Lung (tissue), 11 donors: ENCODE results near the gene KRABD2.

Source experiments
- ATAC-seq: fragments of 200-7000 bp; cut with Tn5 transposase; one replicate; pipeline ENCODE4 v1.9.1; 2020; ENCODE audit warnings: moderate number of reproducible peaks; ENCODE audit not compliant: insufficient read depth, low FRiP score
- DNase-seq, 3 donors: peaks; one replicate each; pipeline ENCODE4 v3.0.0-alpha.2; 2013 to 2017
- H3K27ac ChIP-seq, 2 donors: one replicate each; pipeline ENCODE4 v1.5.1; 2013; ENCODE audit warnings: mild to moderate bottlenecking in 2 of 2, moderate library complexity in 2 of 2, control low read depth in 1 of 2, inconsistent platforms in 1 of 2, low read depth in 1 of 2, low read length in 1 of 2
- H3K27me3 ChIP-seq, 3 donors: one replicate each; pipeline ENCODE4 v1.5.1; 2013; ENCODE audit warnings: low read length in 2 of 3; ENCODE audit not compliant: control insufficient read depth in 3 of 3, insufficient read depth in 3 of 3
- H3K36me3 ChIP-seq, 4 donors: one replicate each; pipeline ENCODE4 v1.5.1; 2013; ENCODE audit warnings: low read length in 4 of 4, mild to moderate bottlenecking in 1 of 4, moderate library complexity in 1 of 4; ENCODE audit not compliant: control insufficient read depth in 4 of 4, insufficient read depth in 4 of 4
- H3K4me1 ChIP-seq, 5 donors: one replicate each; pipeline ENCODE4 v1.5.1; 2013; ENCODE audit warnings: low read length in 5 of 5, mild to moderate bottlenecking in 2 of 5, moderate library complexity in 1 of 5; ENCODE audit not compliant: control insufficient read depth in 5 of 5, insufficient read depth in 5 of 5
- H3K4me3 ChIP-seq: one replicate; pipeline ENCODE4 v1.5.1; 2013; ENCODE audit warnings: mild to moderate bottlenecking, control low read depth, moderate library complexity
- H3K9ac ChIP-seq, 2 donors: one replicate each; pipeline ENCODE4 v1.5.1; 2013; ENCODE audit warnings: low read length in 2 of 2, control low read depth in 1 of 2; ENCODE audit not compliant: insufficient read depth in 1 of 2
- H3K9me3 ChIP-seq, 4 donors: one replicate each; pipeline ENCODE4 v1.5.1; 2013; ENCODE audit warnings: low read length in 3 of 4, mild to moderate bottlenecking in 1 of 4, moderate library complexity in 1 of 4; ENCODE audit not compliant: control insufficient read depth in 4 of 4, insufficient read depth in 3 of 4
- CTCF ChIP-seq: IDR thresholded peaks from 2 replicates; pipeline ENCODE4 v1.5.1; 2012; ENCODE audit warnings: mild to moderate bottlenecking; ENCODE audit errors: control extremely low read depth, extremely low read depth
- WGBS, 2 donors: extraction: QIAGEN DNeasy Blood & Tissue Kit; methylation state at CpG; one replicate each; pipeline ENCODE4 v1.1.7; 2013; 5-methylcytosine and 5-hydroxymethylcytosine counted together
- donor health status: control.
- donor health status: control.
- donor health status: Bipolar disorder and iron deficiency.
- donor health status: healthy.
- donor health status: DM: yes; HTN: yes; CAD: no.

The KRABD2 gene

GRCh38 chr17:8366231-8366630 lies 10.3 kb downstream of the KRABD2 start:
- no peaks in the 10 kb centered on the region for H3K27me3 ChIP-seq
- H3K4me1 ChIP-seq: peaks cover 0 to 16% (median 4%) of the 10 kb centered on the region in 5 donors
- H3K9me3 ChIP-seq: no peaks in the 10 kb centered on the region
- no peak overlapping the region for H3K9ac ChIP-seq
- peaks cover 6 to 17% (median 15%) of the 10 kb centered on the region in 4 donors for H3K36me3 ChIP-seq
- H3K4me3 ChIP-seq: no peak overlapping the region
- TF ChIP-seq CTCF: no peak
- DNase-seq (peak in 1 of 3 donors; percentile 29), ATAC-seq (peak; percentile 36)
- H3K27ac ChIP-seq: peak overlapping the region in 1 of 2 donors; percentile 54
- 55 to 71% methylated on average over 2 of the region's 2 CpGs for WGBS, 2 donors

GRCh38 chr17:8365143-8365542 lies 11.4 kb downstream of the KRABD2 start:
- 51 to 57% methylated on average over 1 of the region's 1 CpG for WGBS, 2 donors
- no peak overlapping the region for H3K9ac ChIP-seq

GRCh38 chr17:8362651-8363332 lies 13.7 kb downstream of the KRABD2 start:
- Histone ChIP-seq H3K4me3 (no peak overlapping the region), H3K9me3 (no peaks in the 10 kb centered on the region), H3K27ac (peak overlapping the region in 1 of 2 donors; percentile 28), H3K9ac (no peak overlapping the region), H3K27me3 (no peaks in the 10 kb centered on the region), H3K4me1 (peaks cover 0 to 19% (median 4%) of the 10 kb centered on the region in 5 donors), H3K36me3 (peaks cover 0 to 3% (median 0%) of the 10 kb centered on the region in 4 donors)
- no peak for ATAC-seq
- WGBS, 2 donors: 94% methylated on average over 4 of the region's 4 CpGs
- TF ChIP-seq CTCF: no peak
- no peak for DNase-seq

More at GRCh38 chr17:8365143-8365542, 11.4 kb downstream of the KRABD2 start:
- Histone ChIP-seq H3K36me3 (peaks cover 6 to 17% (median 14%) of the 10 kb centered on the region in 4 donors), H3K9me3 (no peaks in the 10 kb centered on the region), H3K4me3 (no peak overlapping the region), H3K27ac (peak overlapping the region in 1 of 2 donors; percentile 54), H3K4me1 (peaks cover 0 to 16% (median 4%) of the 10 kb centered on the region in 5 donors), H3K27me3 (no peaks in the 10 kb centered on the region)
- ATAC-seq: no peak
- no peak for TF ChIP-seq CTCF
- DNase-seq: no peak
